GM19240 (cell line): ENCODE measurements around the gene GMDS.

Source experiments
- DNase-seq: peaks from one replicate; pipeline ENCODE4 v3.0.0; 2011; ENCODE audit warnings: low spot score; ENCODE audit not compliant: insufficient read length

The GMDS gene

GRCh38 chr6:1577896-1578745 lies 667.3 kb downstream of the GMDS start:
- no peak for DNase-seq

- DNase-seq, result no peak
These were observed 668.2 kb downstream of the GMDS start for GRCh38 chr6:1577146-1577680.

- no peak for DNase-seq
These were observed 668.7 kb downstream of the GMDS start for GRCh38 chr6:1576711-1577110.

GRCh38 chr6:1576166-1576565 lies 669.2 kb downstream of the GMDS start:
- DNase-seq, result no peak

GRCh38 chr6:1575210-1576041 lies 670.0 kb downstream of the GMDS start:
- DNase-seq, result no peak

- no peak for DNase-seq
These were observed 670.6 kb downstream of the GMDS start for GRCh38 chr6:1574890-1575209.

- DNase-seq, result no peak
These were observed 671.2 kb downstream of the GMDS start for GRCh38 chr6:1574083-1574761.
